Left lobe of liver (tissue), 2 donors: ENCODE measurements around the gene CEACAM5. TPM values are rescaled to one million over a fixed set of nuclear protein-coding genes. Genes with fewer than 3 reads are reported as not detected.

Experiments used
- ATAC-seq: fragments of 200-7000 bp; cut with Tn5 transposase; one replicate; pipeline ENCODE4 v1.9.1; 2020; ENCODE audit warnings: mild to moderate bottlenecking, moderate library complexity
- DNase-seq: peaks from one replicate; pipeline ENCODE4 v3.0.0-alpha.2; 2020; ENCODE audit warnings: low spot score
- total RNA-seq: library from RNA; stranded (reverse); gene quantifications from one replicate; pipeline ENCODE4 v1.2.1, GENCODE V29; 2021
- donor health status: DM: no; HTN: no; CAD: no; lungs with moderate emphysema.
- donor health status: DM: no; HTN: yes; CAD: no.

CEACAM5 gene
- total RNA-seq, result 0.81 TPM

DNA sequence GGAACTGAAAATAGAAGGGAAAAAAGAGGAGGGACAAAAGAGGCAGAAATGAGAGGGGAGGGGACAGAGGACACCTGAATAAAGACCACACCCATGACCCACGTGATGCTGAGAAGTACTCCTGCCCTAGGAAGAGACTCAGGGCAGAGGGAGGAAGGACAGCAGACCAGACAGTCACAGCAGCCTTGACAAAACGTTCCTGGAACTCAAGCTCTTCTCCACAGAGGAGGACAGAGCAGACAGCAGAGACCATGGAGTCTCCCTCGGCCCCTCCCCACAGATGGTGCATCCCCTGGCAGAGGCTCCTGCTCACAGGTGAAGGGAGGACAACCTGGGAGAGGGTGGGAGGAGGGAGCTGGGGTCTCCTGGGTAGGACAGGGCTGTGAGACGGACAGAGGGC, at the start of gene CEACAM5:
Gene CEACAM5 (plus strand): TSS at position 146 of the 400 bp plus-strand sequence. CDS start 106 bp downstream, at position 252.
- DNase-seq, result peak; percentile 26
- ATAC-seq, result no peak

DNA sequence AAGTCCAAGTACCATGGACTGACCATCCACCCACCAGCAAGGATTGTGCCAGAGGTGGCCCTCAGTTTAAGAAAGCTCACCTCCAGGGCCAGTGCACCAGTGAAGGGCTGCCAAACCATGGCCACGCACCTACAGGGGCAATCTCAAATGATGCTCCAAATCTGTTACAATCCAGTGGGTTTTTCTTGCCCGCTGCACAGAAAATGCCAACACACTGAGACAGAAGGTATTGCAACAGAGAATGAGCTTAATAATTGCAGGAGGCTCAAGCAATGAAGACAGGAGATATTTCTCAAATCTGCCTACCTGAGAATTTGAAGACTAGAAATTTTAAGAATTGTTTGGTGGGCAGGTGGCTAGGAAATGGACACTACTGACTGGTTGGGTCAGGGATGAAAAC, 42.4 kb upstream of the CEACAM5 start:
- no peak for DNase-seq
- no peak for ATAC-seq

DNA sequence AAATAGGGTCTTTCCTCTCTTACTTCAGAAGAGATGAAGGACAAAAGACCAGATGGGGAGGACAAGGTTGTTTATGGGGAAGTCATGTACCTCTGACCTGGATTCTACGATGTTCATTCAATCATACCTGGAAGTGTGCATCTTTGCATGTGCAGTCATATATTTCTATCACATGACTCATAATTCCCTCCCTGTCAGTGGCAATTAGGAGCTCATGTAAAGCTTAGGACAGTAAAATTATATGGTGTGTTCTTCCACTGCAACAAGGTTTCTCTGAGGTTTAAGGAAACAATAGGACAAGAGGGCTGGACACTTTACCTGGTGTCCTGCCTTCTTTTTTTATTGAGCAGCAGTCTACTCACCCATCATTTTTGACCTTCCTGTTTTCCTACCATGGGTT, 40.1 kb upstream of the CEACAM5 start:
- ATAC-seq, result no peak
- DNase-seq, result no peak

DNA sequence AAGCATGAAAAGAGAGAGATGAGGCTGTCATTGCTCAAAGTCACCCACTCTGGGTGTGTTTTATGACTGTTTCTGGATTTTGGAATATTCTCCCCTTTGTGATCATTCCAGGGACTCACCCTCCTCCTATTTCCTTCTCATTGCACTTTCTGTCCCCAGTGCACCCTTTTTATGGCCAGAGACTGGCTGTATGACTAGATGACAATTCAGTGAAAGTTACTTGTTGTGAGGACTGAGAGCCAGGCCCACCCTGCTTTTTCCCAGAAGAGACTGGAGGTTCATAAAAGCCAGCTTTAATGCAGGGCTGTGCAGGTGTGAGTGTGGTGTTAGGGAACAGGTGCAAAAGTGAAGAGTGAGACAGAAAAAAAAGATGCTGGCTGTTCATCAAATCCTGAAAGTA, 37.7 kb upstream of the CEACAM5 start:
- no peak for DNase-seq
- ATAC-seq, result no peak

DNA sequence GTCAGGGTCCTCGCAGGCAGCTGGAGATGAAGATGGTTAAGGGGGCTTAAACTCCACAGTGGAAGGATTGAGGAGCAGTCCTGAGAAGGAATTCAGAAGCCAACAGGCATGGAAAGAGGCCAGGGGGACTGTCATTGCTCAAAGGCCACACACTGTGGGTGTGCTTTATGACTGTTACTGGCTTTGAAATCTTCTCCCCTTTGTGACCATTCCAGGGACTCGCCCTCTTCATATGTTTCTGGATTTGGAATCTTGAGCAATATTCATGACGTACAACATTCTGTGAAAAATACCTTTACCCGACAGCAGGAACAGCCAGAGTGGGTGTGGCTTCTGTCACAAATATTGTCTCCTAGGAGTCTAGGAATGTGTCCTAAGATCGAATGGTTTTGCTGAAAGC, 36.9 kb upstream of the CEACAM5 start:
- DNase-seq (no peak), ATAC-seq (no peak)

DNA sequence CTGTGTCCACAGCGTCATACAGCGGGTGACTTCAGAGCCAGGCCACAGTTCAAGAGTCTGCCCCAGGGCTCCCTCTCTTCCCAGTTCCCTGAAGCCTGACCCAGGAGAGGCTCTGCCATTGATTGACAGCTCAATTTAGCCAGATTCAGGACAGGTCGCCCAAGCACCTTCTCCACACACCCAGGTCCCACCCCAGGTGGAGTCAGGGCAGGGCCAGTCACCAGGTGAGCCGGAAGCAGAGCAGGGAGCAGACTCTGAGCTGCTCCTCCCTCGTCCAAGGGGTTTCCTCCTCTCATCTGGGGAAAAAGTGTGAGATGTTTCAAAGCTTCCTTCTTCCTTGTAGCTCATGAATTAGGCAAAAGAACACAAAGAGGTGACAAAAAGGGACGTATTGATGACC, 26.0 kb upstream of the CEACAM5 start:
- no peak for DNase-seq

DNA sequence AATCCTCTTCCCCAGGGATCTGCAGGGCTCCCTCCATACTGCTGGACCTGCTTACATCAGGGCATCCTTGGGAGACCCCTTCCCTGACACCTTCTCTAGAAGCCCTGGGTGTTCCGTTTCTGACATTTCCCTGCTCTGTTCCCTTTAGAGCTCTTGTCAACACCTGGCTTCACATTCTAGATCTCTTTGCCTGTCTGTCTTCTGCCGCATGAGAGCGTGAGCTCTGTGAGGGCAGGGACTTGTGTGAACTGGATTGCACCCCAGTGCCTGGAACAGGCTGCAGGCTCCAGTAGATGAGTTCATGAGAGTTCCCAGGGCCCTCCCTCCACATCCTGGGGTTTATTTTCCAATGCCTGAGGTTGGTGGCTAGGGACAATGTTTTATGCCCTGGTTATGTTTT, 21.0 kb upstream of the CEACAM5 start:
- DNase-seq, result no peak
- ATAC-seq, result no peak

More for the DNA sequence above, 26.0 kb upstream of the CEACAM5 start:
- no peak for ATAC-seq

DNA sequence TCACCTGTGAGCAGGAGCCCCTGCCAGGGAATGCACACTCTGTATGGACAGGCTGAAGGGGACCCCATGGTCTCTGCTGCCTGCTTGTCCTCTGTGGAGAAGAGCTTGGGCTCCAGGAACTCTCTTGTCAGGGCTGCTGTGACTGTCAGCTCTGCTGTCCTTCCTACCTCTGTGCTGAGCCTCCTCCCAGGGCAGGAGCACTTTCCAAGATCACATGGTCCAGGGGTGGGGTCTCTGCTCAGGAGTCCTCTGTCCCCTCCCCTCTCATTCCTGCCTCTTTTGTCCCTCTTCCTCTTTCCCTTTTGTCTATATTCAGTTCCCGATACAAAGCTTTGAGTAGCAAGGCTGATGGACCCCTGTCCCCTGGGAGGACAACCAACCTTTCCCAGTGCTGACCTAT, 20.3 kb upstream of the CEACAM5 start, which contains the start of gene CEACAM7:
Gene CEACAM7 (minus strand): TSS at position 173 of the 400 bp plus-strand sequence. CDS start 105 bp downstream, at position 68.
- no peak for DNase-seq

DNA sequence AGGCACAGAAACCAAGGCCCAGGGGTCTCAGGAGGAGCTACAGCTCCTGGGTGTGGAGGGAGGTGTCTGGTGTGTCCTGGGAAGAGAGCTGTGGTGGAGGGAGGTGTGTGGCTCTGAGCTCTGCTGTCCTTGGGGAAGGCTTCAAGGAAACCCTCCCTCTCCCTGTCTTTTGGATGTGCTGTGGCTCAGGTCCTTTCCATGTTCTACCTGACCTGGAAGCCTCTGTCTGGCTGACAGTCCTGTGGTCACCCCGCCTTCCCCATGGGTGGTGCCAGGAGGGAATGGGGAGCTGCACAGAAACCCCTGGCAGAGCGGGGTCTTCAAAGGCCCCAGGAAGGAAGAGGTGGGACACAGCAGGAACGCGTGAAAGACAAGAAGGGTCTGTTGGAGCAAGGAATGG, 19.7 kb upstream of the CEACAM5 start:
- ATAC-seq (no peak), DNase-seq (no peak)

More for the DNA sequence above, 20.3 kb upstream of the CEACAM5 start, which contains the start of gene CEACAM7:
- ATAC-seq, result no peak

DNA sequence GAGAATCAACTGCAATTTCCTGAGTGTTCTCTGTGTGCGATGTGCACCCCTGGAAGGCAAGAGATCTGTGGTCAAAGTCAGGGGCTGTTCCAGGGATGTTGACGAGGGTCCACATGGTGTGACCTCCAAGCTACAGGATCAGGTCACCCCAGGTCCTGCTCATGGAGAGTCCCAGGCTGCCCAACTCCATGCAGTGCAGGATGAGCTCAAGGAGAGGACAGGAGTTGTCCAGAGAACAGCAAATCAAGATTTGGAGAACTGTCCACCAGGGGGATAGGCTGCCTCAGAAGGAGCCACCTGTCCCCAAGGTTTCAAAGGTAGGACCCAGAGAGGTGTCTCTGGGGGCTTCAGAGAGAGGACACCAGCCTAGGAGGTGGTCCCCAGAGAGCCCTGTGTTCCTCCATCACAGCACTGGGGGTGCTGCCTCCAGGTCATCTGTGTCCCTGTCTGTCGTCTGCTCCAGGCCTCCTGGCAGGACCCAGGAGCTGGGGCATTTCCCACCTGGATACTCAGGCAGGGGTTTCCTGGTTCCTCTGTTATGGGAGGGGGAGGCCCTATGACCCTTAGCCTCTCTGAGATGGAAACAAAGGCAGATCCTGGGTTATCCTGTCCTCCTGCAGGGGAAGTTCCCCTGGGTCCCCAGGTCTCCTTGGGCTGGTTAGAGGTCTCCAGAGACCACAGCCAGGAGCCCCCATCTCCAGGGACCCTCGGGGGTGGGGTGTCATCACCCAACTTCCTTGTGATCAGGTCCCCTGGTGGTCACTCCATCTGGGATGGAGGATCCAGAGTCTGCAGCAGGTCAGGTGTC, 18.2 kb upstream of the CEACAM5 start:
- DNase-seq (no peak), ATAC-seq (no peak)

DNA sequence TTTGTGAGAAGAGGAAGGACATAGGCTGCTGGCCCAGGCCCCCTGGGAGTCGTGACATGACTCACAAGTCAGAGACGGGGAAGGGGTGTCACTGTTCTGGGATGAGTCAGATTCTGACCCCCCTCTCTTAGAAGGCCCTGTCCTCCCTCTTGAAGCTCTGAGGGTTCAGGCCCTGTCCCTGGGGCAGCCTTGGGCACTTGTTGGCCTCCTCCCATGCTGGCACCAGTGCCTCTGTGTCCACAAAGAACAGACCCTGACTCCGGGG, 17.7 kb upstream of the CEACAM5 start:
- peak; percentile 35 for DNase-seq

DNA sequence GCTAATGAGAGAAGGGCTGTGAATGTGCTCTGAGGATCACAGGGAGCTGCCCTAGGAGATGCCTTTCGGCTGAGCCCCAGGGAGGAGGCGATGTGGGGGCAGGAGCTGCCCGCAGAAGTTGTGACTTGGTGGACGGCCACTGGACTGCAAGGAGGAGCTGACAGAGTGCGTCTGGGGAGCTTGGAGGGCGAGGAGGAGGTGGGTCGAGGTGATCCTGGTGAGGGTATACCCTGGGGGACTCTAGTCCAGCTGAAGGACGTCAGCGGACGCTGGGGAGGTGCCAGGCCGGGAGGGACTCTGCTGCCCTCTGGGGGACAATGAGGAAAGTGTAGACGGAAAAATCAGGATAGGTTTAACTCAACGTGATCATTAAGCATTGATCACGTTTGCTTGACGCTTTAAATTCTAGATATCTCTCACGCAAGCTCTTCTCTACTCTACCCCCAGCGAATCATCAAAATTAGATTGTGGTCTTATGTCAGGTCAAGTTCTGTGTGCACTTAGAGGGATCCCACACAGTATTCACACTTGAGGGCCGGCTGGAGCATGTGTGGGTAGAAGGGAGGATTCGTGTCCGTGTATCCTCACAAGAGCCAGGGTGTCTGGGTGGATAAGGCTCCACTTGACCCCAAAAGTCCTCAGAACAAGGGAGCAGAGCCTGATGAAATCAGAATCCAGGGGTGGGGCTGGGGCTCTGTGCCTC, 17.0 kb upstream of the CEACAM5 start:
- peak; percentile 40 for DNase-seq
- ATAC-seq, result peak; percentile 76

More for the DNA sequence above, 17.7 kb upstream of the CEACAM5 start:
- no peak for ATAC-seq

DNA sequence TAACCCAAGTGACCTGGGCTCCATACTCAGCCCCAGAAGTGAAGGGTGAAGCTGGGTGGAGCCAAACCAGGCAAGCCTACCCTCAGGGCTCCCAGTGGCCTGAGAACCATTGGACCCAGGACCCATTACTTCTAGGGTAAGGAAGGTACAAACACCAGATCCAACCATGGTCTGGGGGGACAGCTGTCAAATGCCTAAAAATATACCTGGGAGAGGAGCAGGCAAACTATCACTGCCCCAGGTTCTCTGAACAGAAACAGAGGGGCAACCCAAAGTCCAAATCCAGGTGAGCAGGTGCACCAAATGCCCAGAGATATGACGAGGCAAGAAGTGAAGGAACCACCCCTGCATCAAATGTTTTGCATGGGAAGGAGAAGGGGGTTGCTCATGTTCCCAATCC, 14.2 kb upstream of the CEACAM5 start:
- ATAC-seq (no peak), DNase-seq (no peak)

DNA sequence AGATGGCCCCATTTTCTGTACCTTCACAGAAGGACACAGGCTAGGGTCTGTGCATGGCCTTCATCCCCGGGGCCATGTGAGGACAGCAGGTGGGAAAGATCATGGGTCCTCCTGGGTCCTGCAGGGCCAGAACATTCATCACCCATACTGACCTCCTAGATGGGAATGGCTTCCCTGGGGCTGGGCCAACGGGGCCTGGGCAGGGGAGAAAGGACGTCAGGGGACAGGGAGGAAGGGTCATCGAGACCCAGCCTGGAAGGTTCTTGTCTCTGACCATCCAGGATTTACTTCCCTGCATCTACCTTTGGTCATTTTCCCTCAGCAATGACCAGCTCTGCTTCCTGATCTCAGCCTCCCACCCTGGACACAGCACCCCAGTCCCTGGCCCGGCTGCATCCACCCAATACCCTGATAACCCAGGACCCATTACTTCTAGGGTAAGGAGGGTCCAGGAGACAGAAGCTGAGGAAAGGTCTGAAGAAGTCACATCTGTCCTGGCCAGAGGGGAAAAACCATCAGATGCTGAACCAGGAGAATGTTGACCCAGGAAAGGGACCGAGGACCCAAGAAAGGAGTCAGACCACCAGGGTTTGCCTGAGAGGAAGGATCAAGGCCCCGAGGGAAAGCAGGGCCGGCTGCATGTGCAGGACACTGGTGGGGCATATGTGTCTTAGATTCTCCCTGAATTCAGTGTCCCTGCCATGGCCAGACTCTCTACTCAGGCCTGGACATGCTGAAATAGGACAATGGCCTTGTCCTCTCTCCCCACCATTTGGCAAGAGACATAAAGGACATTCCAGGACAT, 13.4 kb upstream of the CEACAM5 start:
- DNase-seq (peak; percentile 19), ATAC-seq (no peak)

DNA sequence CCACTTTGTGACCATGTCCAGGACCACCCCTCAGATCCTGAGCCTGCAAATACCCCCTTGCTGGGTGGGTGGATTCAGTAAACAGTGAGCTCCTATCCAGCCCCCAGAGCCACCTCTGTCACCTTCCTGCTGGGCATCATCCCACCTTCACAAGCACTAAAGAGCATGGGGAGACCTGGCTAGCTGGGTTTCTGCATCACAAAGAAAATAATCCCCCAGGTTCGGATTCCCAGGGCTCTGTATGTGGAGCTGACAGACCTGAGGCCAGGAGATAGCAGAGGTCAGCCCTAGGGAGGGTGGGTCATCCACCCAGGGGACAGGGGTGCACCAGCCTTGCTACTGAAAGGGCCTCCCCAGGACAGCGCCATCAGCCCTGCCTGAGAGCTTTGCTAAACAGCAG, 12.7 kb upstream of the CEACAM5 start:
- no peak for ATAC-seq
- DNase-seq, result no peak

DNA sequence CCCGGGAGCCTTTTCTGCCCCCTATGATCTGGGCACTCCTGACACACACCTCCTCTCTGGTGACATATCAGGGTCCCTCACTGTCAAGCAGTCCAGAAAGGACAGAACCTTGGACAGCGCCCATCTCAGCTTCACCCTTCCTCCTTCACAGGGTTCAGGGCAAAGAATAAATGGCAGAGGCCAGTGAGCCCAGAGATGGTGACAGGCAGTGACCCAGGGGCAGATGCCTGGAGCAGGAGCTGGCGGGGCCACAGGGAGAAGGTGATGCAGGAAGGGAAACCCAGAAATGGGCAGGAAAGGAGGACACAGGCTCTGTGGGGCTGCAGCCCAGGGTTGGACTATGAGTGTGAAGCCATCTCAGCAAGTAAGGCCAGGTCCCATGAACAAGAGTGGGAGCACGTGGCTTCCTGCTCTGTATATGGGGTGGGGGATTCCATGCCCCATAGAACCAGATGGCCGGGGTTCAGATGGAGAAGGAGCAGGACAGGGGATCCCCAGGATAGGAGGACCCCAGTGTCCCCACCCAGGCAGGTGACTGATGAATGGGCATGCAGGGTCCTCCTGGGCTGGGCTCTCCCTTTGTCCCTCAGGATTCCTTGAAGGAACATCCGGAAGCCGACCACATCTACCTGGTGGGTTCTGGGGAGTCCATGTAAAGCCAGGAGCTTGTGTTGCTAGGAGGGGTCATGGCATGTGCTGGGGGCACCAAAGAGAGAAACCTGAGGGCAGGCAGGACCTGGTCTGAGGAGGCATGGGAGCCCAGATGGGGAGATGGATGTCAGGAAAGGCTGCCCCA, 11.8 kb upstream of the CEACAM5 start:
- ATAC-seq (peak; percentile 24), DNase-seq (peak; percentile 31)

DNA sequence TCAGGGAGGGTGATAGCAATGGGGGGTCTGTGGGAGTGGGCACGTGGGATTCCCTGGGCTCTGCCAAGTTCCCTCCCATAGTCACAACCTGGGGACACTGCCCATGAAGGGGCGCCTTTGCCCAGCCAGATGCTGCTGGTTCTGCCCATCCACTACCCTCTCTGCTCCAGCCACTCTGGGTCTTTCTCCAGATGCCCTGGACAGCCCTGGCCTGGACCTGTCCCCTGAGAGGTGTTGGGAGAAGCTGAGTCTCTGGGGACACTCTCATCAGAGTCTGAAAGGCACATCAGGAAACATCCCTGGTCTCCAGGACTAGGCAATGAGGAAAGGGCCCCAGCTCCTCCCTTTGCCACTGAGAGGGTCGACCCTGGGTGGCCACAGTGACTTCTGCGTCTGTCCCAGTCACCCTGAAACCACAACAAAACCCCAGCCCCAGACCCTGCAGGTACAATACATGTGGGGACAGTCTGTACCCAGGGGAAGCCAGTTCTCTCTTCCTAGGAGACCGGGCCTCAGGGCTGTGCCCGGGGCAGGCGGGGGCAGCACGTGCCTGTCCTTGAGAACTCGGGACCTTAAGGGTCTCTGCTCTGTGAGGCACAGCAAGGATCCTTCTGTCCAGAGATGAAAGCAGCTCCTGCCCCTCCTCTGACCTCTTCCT, 11.1 kb upstream of the CEACAM5 start:
- DNase-seq, result peak; percentile 39
- no peak for ATAC-seq

DNA sequence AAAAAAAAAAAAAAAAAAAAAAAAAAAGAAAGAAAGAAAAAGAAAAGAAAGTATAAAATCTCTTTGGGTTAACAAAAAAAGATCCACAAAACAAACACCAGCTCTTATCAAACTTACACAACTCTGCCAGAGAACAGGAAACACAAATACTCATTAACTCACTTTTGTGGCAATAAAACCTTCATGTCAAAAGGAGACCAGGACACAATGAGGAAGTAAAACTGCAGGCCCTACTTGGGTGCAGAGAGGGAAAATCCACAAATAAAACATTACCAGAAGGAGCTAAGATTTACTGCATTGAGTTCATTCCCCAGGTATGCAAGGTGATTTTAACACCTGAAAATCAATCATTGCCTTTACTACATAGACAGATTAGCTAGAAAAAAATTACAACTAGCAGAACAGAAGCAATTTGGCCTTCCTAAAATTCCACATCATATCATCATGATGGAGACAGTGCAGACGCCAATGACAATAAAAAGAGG, 9.6 kb upstream of the CEACAM5 start:
- DNase-seq (peak; percentile 5), ATAC-seq (no peak)

DNA sequence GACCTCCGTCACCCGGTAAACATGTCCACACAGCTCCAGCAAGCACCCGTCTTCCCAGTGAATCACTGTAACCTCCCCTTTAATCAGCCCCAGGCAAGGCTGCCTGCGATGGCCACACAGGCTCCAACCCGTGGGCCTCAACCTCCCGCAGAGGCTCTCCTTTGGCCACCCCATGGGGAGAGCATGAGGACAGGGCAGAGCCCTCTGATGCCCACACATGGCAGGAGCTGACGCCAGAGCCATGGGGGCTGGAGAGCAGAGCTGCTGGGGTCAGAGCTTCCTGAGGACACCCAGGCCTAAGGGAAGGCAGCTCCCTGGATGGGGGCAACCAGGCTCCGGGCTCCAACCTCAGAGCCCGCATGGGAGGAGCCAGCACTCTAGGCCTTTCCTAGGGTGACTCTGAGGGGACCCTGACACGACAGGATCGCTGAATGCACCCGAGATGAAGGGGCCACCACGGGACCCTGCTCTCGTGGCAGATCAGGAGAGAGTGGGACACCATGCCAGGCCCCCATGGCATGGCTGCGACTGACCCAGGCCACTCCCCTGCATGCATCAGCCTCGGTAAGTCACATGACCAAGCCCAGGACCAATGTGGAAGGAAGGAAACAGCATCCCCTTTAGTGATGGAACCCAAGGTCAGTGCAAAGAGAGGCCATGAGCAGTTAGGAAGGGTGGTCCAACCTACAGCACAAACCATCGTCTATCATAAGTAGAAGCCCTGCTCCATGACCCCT, 9.0 kb upstream of the CEACAM5 start:
- ATAC-seq (no peak), DNase-seq (peak; percentile 40)
